K562 (cell line): ENCODE data around the gene VEGFB. TPM values are rescaled to one million over a fixed set of nuclear protein-coding genes. Genes with fewer than 3 reads are reported as not detected.

Experiments
- EGR1 ChIP-seq: fragments of 450-650 bp; conservative IDR thresholded peaks from 2 replicates; pipeline ENCODE4 v1.6.1; 2017; ENCODE audit warnings: mild to moderate bottlenecking
- ELF2 ChIP-seq: fragments of 250-450 bp; sonication (Bioruptor Pico); IDR thresholded peaks from 2 replicates; pipeline ENCODE4 v1.5.0; 2021; ENCODE audit warnings: mild to moderate bottlenecking
- FIP1L1 ChIP-seq: fragments of 200-400 bp; formaldehyde crosslinking; IDR thresholded peaks from 2 replicates; pipeline ENCODE4 v1.6.1; 2018; ENCODE audit warnings: mild to moderate bottlenecking, low read depth, low read length; ENCODE audit not compliant: poor library complexity, severe bottlenecking
- HCFC1 ChIP-seq: IDR thresholded peaks from 2 replicates; pipeline ENCODE4 v1.6.1; 2012; ENCODE audit warnings: low read depth, low read length, improper control_type of control experiment
- HSF4 ChIP-seq: fragments of 250-450 bp; sonication (Bioruptor Pico); IDR thresholded peaks from 2 replicates; pipeline ENCODE4 v2.1.2; 2022; ENCODE audit warnings: mild to moderate bottlenecking, moderate library complexity, borderline replicate concordance
- KHSRP ChIP-seq: fragments of 450-650 bp; IDR thresholded peaks from 2 replicates; pipeline ENCODE4 v1.6.1; 2017
- MAZ ChIP-seq, 2 experiments: fragments of 450-650 bp in 1 of 2; sonication (generic) in 1 of 2; formaldehyde crosslinking; IDR thresholded peaks in 1 of 2; conservative IDR thresholded peaks in 1 of 2; 2 replicates each; pipeline versions ENCODE4 v1.4.0 to v1.5.0; 2020; ENCODE audit warnings: mild to moderate bottlenecking in 1 of 2, missing genetic modification reagents in 1 of 2
- MBD2 ChIP-seq: sonication (generic); IDR thresholded peaks from 2 replicates; pipeline ENCODE4 v1.6.1; 2016; ENCODE audit warnings: low read depth, borderline replicate concordance
- MXI1 ChIP-seq: IDR thresholded peaks from 2 replicates; pipeline ENCODE4 v1.6.1; 2011; ENCODE audit warnings: low read depth, mild to moderate bottlenecking, improper control_type of control experiment, low read length
- POLR3G ChIP-seq: IDR thresholded peaks from 2 replicates; pipeline ENCODE4 v1.6.1; 2011; ENCODE audit not compliant: insufficient read length, insufficient replicate concordance; ENCODE audit errors: extremely low read depth
- SAFB ChIP-seq: fragments of 200-400 bp; formaldehyde crosslinking; IDR thresholded peaks from 2 replicates; pipeline ENCODE4 v1.6.1; 2017; ENCODE audit warnings: low read depth, low read length, borderline replicate concordance
- SMAD1 ChIP-seq: fragments of 150-350 bp; IDR thresholded peaks from 2 replicates; pipeline ENCODE4 v1.6.1; 2014; ENCODE audit warnings: low read length, low read depth; ENCODE audit not compliant: partially characterized antibody
- TRIM24 ChIP-seq, 2 experiments: fragments of 450-650 bp; IDR thresholded peaks; 2 replicates each; pipeline ENCODE4 v1.6.1; 2016
- ZNF589 ChIP-seq: fragments of 200-800 bp; sonication (Bioruptor generic); IDR thresholded peaks from 2 replicates; pipeline ENCODE4 v1.6.1; 2016; ENCODE audit warnings: low read depth, missing genetic modification characterization, missing compliant biosample characterization
- polyA plus RNA-seq, 8 experiments: library from polyadenylated mRNA; depleted of rRNA in 4 of 8; stranded (reverse) in 5 of 8; unstranded in 3 of 8; fragments of >200 nt; fragmentation: Nextera tagmentation in 2 of 8; fragmentation: Illumina TruSeq in 1 of 8; extraction: Ambion mirVana in 2 of 8; extraction: Trizol in 1 of 8; gene quantifications; 2 replicates each; pipeline versions ENCODE4 v1.2.1 to v1.2.3, GENCODE V29; 2011 to 2014; ENCODE audit warnings: inconsistent platforms in 1 of 8, missing spikeins in 1 of 8
- total RNA-seq, 7 experiments: library from RNA; depleted of rRNA in 6 of 7; stranded (reverse); fragments of >200 nt in 6 of 7; fragmentation: Illumina TruSeq in 2 of 7; extraction: Trizol in 2 of 7; gene quantifications; 2 replicates each; pipeline versions ENCODE4 v1.2.1 to v1.2.3, GENCODE V29; 2011 to 2021; ENCODE audit warnings: low replicate concordance in 1 of 7
- TF ChIP-seq, protein P1 (sequence below), 2 experiments: fragments of 450-650 bp; formaldehyde crosslinking in 1 of 2; IDR thresholded peaks; 2 replicates each; pipeline versions ENCODE4 v1.4.0 to v1.6.1; 2014 to 2020; ENCODE audit warnings: mild to moderate bottlenecking in 2 of 2, borderline replicate concordance in 1 of 2, low read depth in 1 of 2
- TF ChIP-seq, protein P2 (sequence below): fragments of 450-650 bp; IDR thresholded peaks from 2 replicates; pipeline ENCODE4 v1.6.1; 2016
- TF ChIP-seq, protein P3 (sequence below): sonication (generic); formaldehyde crosslinking; IDR thresholded peaks from 2 replicates; pipeline ENCODE4 v1.8.0; 2022; ENCODE audit warnings: mild to moderate bottlenecking, missing genetic modification reagents

Gene VEGFB
- total and polyA plus RNA-seq, 9 of the 15 experiments (the other 6 are each of a cell fraction or from before 2014, with no cell fraction given) = 11.0 to 83.4 (median 25.7) TPM

DNA sequence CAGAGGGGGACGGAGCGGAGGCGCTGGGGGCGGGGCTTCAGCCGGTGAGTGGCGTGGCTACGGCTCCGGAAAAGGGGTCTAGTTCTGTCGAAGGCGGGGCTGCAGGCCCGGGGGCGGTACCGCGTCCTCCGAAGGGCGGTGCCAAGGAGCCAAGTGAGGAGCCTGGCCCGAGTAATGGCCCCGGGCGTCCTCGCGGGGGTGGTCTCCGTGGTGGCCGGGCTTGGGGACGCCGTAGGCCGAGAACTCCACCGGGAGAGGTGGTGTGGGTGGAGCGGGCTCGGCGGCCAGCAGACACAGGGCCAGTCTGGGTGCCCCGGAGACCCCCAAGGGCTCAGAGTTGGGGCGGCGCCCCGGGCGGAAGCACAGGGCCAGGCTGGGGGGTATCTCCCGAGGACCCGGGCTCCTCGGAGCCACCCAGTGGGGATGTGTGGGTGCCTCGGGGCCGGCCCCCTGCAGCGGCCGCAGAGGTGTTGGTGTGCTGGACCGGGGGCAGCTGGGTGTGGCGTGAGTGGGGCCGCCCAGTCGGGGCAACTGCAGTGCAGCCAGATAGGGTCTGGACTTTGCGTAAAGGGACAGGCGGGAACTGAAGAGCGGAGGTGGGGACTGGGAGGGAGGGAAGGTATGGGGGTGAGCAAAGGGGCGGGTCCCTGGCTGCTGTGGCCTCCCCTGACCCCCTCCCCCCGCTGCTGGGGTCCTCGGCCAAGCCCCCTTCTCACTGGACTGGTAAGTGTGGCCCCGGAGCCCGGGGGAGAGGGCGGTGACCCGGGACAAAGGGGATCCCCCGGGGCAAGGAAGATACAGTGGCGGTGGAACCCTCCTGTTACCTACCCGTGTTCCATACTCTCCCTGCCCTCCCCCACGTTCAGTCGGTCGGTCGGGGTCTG is 7.3 kb downstream of the VEGFB start (continued):
- TF ChIP-seq, protein P1, sequence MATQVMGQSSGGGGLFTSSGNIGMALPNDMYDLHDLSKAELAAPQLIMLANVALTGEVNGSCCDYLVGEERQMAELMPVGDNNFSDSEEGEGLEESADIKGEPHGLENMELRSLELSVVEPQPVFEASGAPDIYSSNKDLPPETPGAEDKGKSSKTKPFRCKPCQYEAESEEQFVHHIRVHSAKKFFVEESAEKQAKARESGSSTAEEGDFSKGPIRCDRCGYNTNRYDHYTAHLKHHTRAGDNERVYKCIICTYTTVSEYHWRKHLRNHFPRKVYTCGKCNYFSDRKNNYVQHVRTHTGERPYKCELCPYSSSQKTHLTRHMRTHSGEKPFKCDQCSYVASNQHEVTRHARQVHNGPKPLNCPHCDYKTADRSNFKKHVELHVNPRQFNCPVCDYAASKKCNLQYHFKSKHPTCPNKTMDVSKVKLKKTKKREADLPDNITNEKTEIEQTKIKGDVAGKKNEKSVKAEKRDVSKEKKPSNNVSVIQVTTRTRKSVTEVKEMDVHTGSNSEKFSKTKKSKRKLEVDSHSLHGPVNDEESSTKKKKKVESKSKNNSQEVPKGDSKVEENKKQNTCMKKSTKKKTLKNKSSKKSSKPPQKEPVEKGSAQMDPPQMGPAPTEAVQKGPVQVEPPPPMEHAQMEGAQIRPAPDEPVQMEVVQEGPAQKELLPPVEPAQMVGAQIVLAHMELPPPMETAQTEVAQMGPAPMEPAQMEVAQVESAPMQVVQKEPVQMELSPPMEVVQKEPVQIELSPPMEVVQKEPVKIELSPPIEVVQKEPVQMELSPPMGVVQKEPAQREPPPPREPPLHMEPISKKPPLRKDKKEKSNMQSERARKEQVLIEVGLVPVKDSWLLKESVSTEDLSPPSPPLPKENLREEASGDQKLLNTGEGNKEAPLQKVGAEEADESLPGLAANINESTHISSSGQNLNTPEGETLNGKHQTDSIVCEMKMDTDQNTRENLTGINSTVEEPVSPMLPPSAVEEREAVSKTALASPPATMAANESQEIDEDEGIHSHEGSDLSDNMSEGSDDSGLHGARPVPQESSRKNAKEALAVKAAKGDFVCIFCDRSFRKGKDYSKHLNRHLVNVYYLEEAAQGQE (IDR thresholded peaks at IDR 0.05; ENCODE audit: borderline replicate concordance) = no peak
- TF ChIP-seq, protein P1 (CRISPR knock-in tag; IDR thresholded peaks at IDR 0.05; ENCODE audit: low read depth) = peak; percentile 70; the same call in 1 of the 2 replicates
- TF ChIP-seq, protein P2, sequence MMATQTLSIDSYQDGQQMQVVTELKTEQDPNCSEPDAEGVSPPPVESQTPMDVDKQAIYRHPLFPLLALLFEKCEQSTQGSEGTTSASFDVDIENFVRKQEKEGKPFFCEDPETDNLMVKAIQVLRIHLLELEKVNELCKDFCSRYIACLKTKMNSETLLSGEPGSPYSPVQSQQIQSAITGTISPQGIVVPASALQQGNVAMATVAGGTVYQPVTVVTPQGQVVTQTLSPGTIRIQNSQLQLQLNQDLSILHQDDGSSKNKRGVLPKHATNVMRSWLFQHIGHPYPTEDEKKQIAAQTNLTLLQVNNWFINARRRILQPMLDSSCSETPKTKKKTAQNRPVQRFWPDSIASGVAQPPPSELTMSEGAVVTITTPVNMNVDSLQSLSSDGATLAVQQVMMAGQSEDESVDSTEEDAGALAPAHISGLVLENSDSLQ = peak; percentile 98
- TF ChIP-seq ELF2 (0 out of 2 replicates have a peak, but pooled peaks have one; percentile 29), SAFB (0 out of 2 replicates have a peak, but pooled peaks have one; percentile 41), TRIM24 (IDR thresholded peaks at IDR 0.05) (no peak; a peak in 1 of 4 replicates), FIP1L1 (peak; percentile 85), KHSRP (no peak), HSF4 (CRISPR knock-in tag) (no peak), POLR3G (no peak), MBD2 (peak; percentile 32; the same call in 1 of the 2 replicates), MXI1 (no peak), SMAD1 (no peak), ZNF589 (CRISPR knock-in tag) (no peak), HCFC1 (no peak), EGR1 (peak; percentile 84), MAZ (CRISPR knock-in tag; conservative IDR thresholded peaks at IDR 0.05 in 1 of 2, IDR thresholded peaks at IDR 0.05 in 1 of 2) (peak; percentile 53 to 79)
- TF ChIP-seq, protein P3, sequence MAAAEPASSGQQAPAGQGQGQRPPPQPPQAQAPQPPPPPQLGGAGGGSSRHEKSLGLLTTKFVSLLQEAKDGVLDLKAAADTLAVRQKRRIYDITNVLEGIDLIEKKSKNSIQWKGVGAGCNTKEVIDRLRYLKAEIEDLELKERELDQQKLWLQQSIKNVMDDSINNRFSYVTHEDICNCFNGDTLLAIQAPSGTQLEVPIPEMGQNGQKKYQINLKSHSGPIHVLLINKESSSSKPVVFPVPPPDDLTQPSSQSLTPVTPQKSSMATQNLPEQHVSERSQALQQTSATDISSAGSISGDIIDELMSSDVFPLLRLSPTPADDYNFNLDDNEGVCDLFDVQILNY (CRISPR knock-in tag) = no peak; the same call in 1 of the 2 replicates
